GM12878 (cell line): ENCODE data around the gene MIXL1. TPM values are rescaled to one million over a fixed set of nuclear protein-coding genes. Genes with fewer than 3 reads are reported as not detected.

Experiments
- ATAC-seq: fragments of 200-7000 bp; cut with Tn5 transposase; 3 replicates; pipeline ENCODE4 v1.9.1; 2020; ENCODE audit warnings: mild to moderate bottlenecking, moderate library complexity
- BruUV-seq: library from RNA; stranded (reverse); fragments of 400-500 nt; replicated peaks from 2 replicates; lab custom pipeline; 2021; lab: Mats Ljungman, UMichigan
- CTCF ChIA-PET: fragments of 300-600 bp; sonication (Branson Sonifier 250); formaldehyde crosslinking; extraction: SDS; loops from one replicate; lab custom pipeline; 2021; ENCODE audit warnings: inconsistent platforms; lab: Yijun Ruan, JAX
- POLR2A ChIA-PET: fragments of 350-600 bp; formaldehyde crosslinking; extraction: SDS; loops from one replicate; lab custom pipeline; 2021; ENCODE audit warnings: inconsistent platforms; lab: Charles Lee
- RAD21 ChIA-PET: fragments of 300-600 bp; sonication (Branson Sonifier 250); formaldehyde crosslinking; loops from one replicate; lab custom pipeline; 2023; ENCODE audit warnings: antibody characterized with exemption; ENCODE audit not compliant: unreplicated experiment; lab: Charles Lee
- SMC1A ChIA-PET: fragments of 300-600 bp; sonication (Branson Sonifier 250); formaldehyde crosslinking; loops from one replicate; lab custom pipeline; 2023; ENCODE audit not compliant: unreplicated experiment, uncharacterized antibody; lab: Charles Lee
- DNase-seq: peaks from one replicate; pipeline ENCODE4 v3.0.0-alpha.2; 2011; ENCODE audit warnings: low read depth, low spot score
- FAIRE-seq: peaks from 3 replicates; lab custom pipeline; 2011; peaks lifted over from hg19 to GRCh38; lab: Jason Lieb, UNC
- H2AFZ ChIP-seq: 2 replicates; pipeline ENCODE4 v1.6.0; 2011; ENCODE audit warnings: low read depth, low read length, control low read depth; ENCODE audit not compliant: control insufficient read depth
- H3K27ac ChIP-seq: 2 replicates; pipeline ENCODE4 v1.5.1; 2011; ENCODE audit warnings: control low read depth; ENCODE audit not compliant: control insufficient read depth, insufficient read depth
- H3K27me3 ChIP-seq, 2 experiments: replicated peaks in 1 of 2; 2 replicates each; pipeline versions ENCODE4 v1.6.0 to v1.6.1; 2011; ENCODE audit warnings: low read length in 1 of 2; ENCODE audit not compliant: control insufficient read depth in 2 of 2, insufficient read depth in 2 of 2
- H3K36me3 ChIP-seq, 2 experiments: 2 replicates each; pipeline ENCODE4 v1.5.1; 2011; ENCODE audit warnings: low read length in 1 of 2; ENCODE audit not compliant: control insufficient read depth in 2 of 2, insufficient read depth in 2 of 2
- H3K4me1 ChIP-seq: 2 replicates; pipeline ENCODE4 v1.6.1; 2011; ENCODE audit warnings: mild to moderate bottlenecking, low read length, moderate library complexity, mixed read lengths; ENCODE audit not compliant: control insufficient read depth, insufficient read depth
- H3K4me2 ChIP-seq: 2 replicates; pipeline ENCODE4 v1.6.0; 2011; ENCODE audit warnings: control low read depth; ENCODE audit not compliant: control insufficient read depth, insufficient read depth
- H3K4me3 ChIP-seq: fragments of 200-600 bp; sonication (generic); 2 replicates; pipeline ENCODE4 v1.5.1; 2016
- H3K79me2 ChIP-seq: 2 replicates; pipeline ENCODE4 v1.6.0; 2011; ENCODE audit warnings: low read length; ENCODE audit not compliant: control insufficient read depth, insufficient read depth
- H3K9ac ChIP-seq: 2 replicates; pipeline ENCODE4 v1.8.0; 2011; ENCODE audit warnings: low read length, control low read depth, mixed read lengths; ENCODE audit not compliant: control insufficient read depth, insufficient read depth
- H3K9me3 ChIP-seq: replicated peaks from 3 replicates; pipeline ENCODE4 v1.5.1; 2011; ENCODE audit warnings: mild to moderate bottlenecking, low read length; ENCODE audit not compliant: control insufficient read depth, insufficient read depth
- H4K20me1 ChIP-seq: 2 replicates; pipeline ENCODE4 v1.6.0; 2011; ENCODE audit not compliant: control insufficient read depth, insufficient read depth
- BHLHE40 ChIP-seq, 2 experiments: fragments of 450-650 bp in 1 of 2; IDR thresholded peaks; 2 replicates each; pipeline ENCODE4 v1.6.1; 2011 to 2017; ENCODE audit warnings: low read depth in 2 of 2, borderline replicate concordance in 1 of 2, improper control_type of control experiment in 1 of 2, low read length in 1 of 2, mild to moderate bottlenecking in 1 of 2
- CBX3 ChIP-seq: fragments of 200-600 bp; sonication (generic); IDR thresholded peaks from 2 replicates; pipeline ENCODE4 v1.6.1; 2016; ENCODE audit warnings: low read depth, borderline replicate concordance
- ELK1 ChIP-seq: IDR thresholded peaks from 2 replicates; pipeline ENCODE4 v1.6.1; 2012; ENCODE audit warnings: low read depth, low read length, improper control_type of control experiment
- ETV6 ChIP-seq, 2 experiments: fragments of 450-650 bp in 1 of 2; IDR thresholded peaks in 1 of 2; conservative IDR thresholded peaks in 1 of 2; 2 replicates each; pipeline ENCODE4 v1.6.1; 2014; ENCODE audit warnings: antibody characterized with exemption in 1 of 2, borderline replicate concordance in 1 of 2, low read depth in 1 of 2, mild to moderate bottlenecking in 1 of 2, moderate library complexity in 1 of 2
- IRF4 ChIP-seq: IDR thresholded peaks from 2 replicates; pipeline ENCODE4 v1.6.1; 2011; ENCODE audit warnings: low read depth, low read length
- JUND ChIP-seq: IDR thresholded peaks from 2 replicates; pipeline ENCODE4 v1.6.1; 2012; ENCODE audit warnings: low read depth, mild to moderate bottlenecking, low read length, improper control_type of control experiment, moderate library complexity
- KAT2A ChIP-seq: conservative IDR thresholded peaks from 2 replicates; pipeline ENCODE4 v1.6.1; 2011; ENCODE audit warnings: low read depth, low read length; ENCODE audit not compliant: control insufficient read depth
- MEF2A ChIP-seq: IDR thresholded peaks from 2 replicates; pipeline ENCODE4 v1.6.1; 2011; ENCODE audit warnings: low read depth, mild to moderate bottlenecking, low read length, moderate library complexity; ENCODE audit not compliant: insufficient read depth
- NFYB ChIP-seq: IDR thresholded peaks from 2 replicates; pipeline ENCODE4 v1.6.1; 2011; ENCODE audit warnings: low read depth, mild to moderate bottlenecking, low read length, improper control_type of control experiment, moderate library complexity; ENCODE audit not compliant: insufficient read depth
- PML ChIP-seq: IDR thresholded peaks from 2 replicates; pipeline ENCODE4 v1.6.1; 2012; ENCODE audit warnings: low read length, inconsistent platforms
- RAD21 ChIP-seq: IDR thresholded peaks from 2 replicates; pipeline ENCODE4 v1.6.1; 2011; ENCODE audit warnings: mild to moderate bottlenecking, low read depth, low read length, moderate library complexity; ENCODE audit not compliant: insufficient read depth
- SIX5 ChIP-seq: IDR thresholded peaks from 2 replicates; pipeline ENCODE4 v1.6.1; 2011; ENCODE audit warnings: mild to moderate bottlenecking, low read depth, low read length, moderate library complexity; ENCODE audit not compliant: severe bottlenecking
- TCF7 ChIP-seq: IDR thresholded peaks from 2 replicates; pipeline ENCODE4 v1.6.1; 2014; ENCODE audit warnings: antibody characterized with exemption, borderline replicate concordance
- ZBTB11 ChIP-seq: fragments of 450-650 bp; formaldehyde crosslinking; IDR thresholded peaks from 2 replicates; pipeline ENCODE4 v1.5.0; 2022; ENCODE audit warnings: mild to moderate bottlenecking, missing genetic modification characterization
- ZNF24 ChIP-seq: fragments of 450-650 bp; IDR thresholded peaks from 2 replicates; pipeline ENCODE4 v1.6.1; 2017; ENCODE audit warnings: antibody characterized with exemption, mild to moderate bottlenecking
- WGBS: methylation state at CpG from one replicate; pipeline ENCODE4 v1.1.6; 2016; ENCODE audit warnings: low lambda C conversion rate; ENCODE audit not compliant: insufficient replicate concordance, insufficient coverage; ENCODE audit errors: missing lambda C conversion rate; 5-methylcytosine and 5-hydroxymethylcytosine counted together
- in situ Hi-C: fragments of 300-500 bp; cut with MboI; formaldehyde crosslinking; loops from 9 replicates; pipeline ENCODE4 v1.14.3; 2018; ENCODE audit warnings: mixed read lengths
- intact Hi-C: fragments of 100-400 bp; cut with micrococcal nuclease; formaldehyde crosslinking; loops from one replicate; pipeline ENCODE4 v1.14.2; 2022; ENCODE audit not compliant: unreplicated experiment
- polyA plus RNA-seq, 11 experiments: library from polyadenylated mRNA; depleted of rRNA in 4 of 11; unstranded in 6 of 11; stranded (reverse) in 5 of 11; fragments of >200 nt; fragmentation: Nextera tagmentation in 4 of 11; fragmentation: Illumina TruSeq in 1 of 11; extraction: Ambion mirVana in 4 of 11; extraction: Trizol in 1 of 11; gene quantifications; 1 replicate in 1 of 11; 2 replicates in 10 of 11; pipeline versions ENCODE4 v1.2.1 to v1.2.3, GENCODE V29; 2011 to 2016; ENCODE audit warnings: inconsistent platforms in 2 of 11, missing spikeins in 2 of 11, low read depth in 1 of 11
- total RNA-seq, 4 experiments: library from RNA; depleted of rRNA in 3 of 4; stranded (reverse); fragments of >200 nt in 3 of 4; fragmentation: Illumina TruSeq in 1 of 4; extraction: Trizol in 1 of 4; gene quantifications; 2 replicates each; pipeline versions ENCODE4 v1.2.1 to v1.2.3, GENCODE V29; 2013 to 2021
- TF ChIP-seq, protein P1 (sequence below): fragments of 450-650 bp; IDR thresholded peaks from 2 replicates; pipeline ENCODE4 v1.6.1; 2017; ENCODE audit warnings: mild to moderate bottlenecking

Gene MIXL1
- total and polyA plus RNA-seq, 10 of the 15 experiments (the other 5 are each of a cell fraction or from before 2014, with no cell fraction given), result 0.11 to 0.25 (median 0.20) TPM; not detected in 2

DNA sequence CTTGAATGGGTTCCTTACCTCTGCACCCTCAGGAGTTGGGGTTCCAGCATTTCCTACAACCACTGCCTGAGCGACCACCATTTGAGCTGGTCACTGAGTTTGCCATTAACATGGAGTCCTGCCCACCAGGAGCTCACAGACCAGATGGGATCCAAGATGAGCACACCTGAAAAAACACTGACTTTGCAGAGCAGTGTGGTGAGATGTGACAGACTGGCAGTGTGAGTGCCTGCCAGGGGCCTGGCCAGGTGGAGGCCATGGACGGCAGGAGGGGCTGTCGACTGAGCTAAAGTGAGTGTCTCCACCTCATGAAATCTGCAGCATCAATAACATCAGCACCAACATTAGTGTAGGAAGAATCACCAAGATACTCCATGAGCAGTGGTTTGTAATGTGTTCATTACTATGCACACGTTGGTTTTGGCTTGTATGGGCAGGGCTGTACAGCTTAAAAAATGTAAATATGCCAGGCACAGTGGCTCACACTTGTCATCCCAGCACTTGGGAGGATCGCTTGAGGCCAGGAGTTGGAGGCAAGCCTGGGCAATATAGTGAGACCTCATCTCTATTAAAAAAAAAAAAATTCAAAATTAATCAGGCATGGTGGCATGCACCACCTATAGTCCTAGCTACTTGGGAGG is 12.2 kb upstream of the MIXL1 start (continued):
- no peak for TF ChIP-seq ZBTB11 (CRISPR knock-in tag)
- TF ChIP-seq TCF7, result no peak
- no peak for TF ChIP-seq BHLHE40 (IDR thresholded peaks at IDR 0.05; ENCODE audit: borderline replicate concordance in 1 of 2, low read depth in 2 of 2, low read length in 1 of 2)
- no peak for TF ChIP-seq CBX3

DNA sequence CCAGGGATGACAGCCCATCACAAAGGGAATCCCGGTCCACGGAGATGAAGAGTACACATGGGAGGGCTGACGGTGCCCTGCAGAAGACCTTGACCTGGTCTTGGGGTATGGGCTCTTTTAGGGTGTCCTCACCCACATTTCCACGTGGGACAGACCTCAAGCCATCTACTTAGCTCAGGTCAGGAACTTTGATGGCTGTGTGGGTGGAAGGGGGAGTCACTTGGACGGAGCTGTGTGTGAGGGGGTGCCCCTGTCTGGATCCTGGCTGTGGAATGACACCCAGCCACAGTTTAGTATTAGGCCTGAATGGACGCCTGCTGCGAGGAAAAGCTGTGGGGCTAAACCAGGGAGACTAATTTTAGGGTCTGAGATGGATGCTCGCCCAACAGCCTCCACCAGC is 10.9 kb upstream of the MIXL1 start:
- Histone ChIP-seq H3K27ac (no peak overlapping the region), H3K9ac (no peak overlapping the region), H3K9me3 (no peaks in the 10 kb centered on the region), H3K36me3 (no peaks in the 10 kb centered on the region), H3K79me2 (no peaks in the 10 kb centered on the region), H2AFZ (no peak overlapping the region), H3K4me2 (no peak overlapping the region), H4K20me1 (no peaks in the 10 kb centered on the region), H3K27me3 (no peaks in the 10 kb centered on the region), H3K4me1 (no peaks in the 10 kb centered on the region; the same call in 1 of the 2 replicates), H3K4me3 (no peak overlapping the region)
- DNase-seq (no peak), FAIRE-seq (no peak), ATAC-seq (no peak)
- CTCF ChIA-PET, result interaction anchor here (1.3 kb wide), 1 partner anchor 15 kb away, joined by 4 read pairs; no protein-coding TSS in a partner anchor
- BruUV-seq, result no TSS peak
- SMC1A ChIA-PET, result interaction anchor here (1.1 to 1.3 kb wide), 2 partner anchors 10 to 12 kb away, joined by 3 to 5 read pairs; no protein-coding TSS in a partner anchor
- RAD21 ChIA-PET, result no interaction called here
- POLR2A ChIA-PET, result no interaction called here
- in situ Hi-C loops, result no loop called here
- 64% methylated on average over 8 of the region's 8 CpGs for WGBS
- intact Hi-C loops, result no loop called here
- TF ChIP-seq, protein P1, sequence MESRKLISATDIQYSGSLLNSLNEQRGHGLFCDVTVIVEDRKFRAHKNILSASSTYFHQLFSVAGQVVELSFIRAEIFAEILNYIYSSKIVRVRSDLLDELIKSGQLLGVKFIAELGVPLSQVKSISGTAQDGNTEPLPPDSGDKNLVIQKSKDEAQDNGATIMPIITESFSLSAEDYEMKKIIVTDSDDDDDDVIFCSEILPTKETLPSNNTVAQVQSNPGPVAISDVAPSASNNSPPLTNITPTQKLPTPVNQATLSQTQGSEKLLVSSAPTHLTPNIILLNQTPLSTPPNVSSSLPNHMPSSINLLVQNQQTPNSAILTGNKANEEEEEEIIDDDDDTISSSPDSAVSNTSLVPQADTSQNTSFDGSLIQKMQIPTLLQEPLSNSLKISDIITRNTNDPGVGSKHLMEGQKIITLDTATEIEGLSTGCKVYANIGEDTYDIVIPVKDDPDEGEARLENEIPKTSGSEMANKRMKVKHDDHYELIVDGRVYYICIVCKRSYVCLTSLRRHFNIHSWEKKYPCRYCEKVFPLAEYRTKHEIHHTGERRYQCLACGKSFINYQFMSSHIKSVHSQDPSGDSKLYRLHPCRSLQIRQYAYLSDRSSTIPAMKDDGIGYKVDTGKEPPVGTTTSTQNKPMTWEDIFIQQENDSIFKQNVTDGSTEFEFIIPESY, result no peak
- TF ChIP-seq SIX5 (no peak), IRF4 (no peak), ZNF24 (no peak), ETV6 (conservative IDR thresholded peaks at IDR 0.05 in 1 of 2, IDR thresholded peaks at IDR 0.05 in 1 of 2; ENCODE audit: borderline replicate concordance in 1 of 2, low read depth in 1 of 2) (no peak), RAD21 (no peak), MEF2A (no peak), JUND (no peak), PML (no peak), NFYB (no peak), ELK1 (no peak), KAT2A (no peak)
